GM20431 (cell line): ENCODE data around the gene SLAIN1.
"Not testable (repeated sequence)": the region's sequence is repeated elsewhere in the genome, so short reads cannot be mapped to it uniquely, and the experiment has no call there.

Experiments
- in situ Hi-C: fragments of 300-500 bp; cut with MseI, MboI; formaldehyde crosslinking; loops from one replicate; pipeline ENCODE4 v1.15.0; 2020; ENCODE audit warnings: low sequenced_read_pairs; ENCODE audit not compliant: unreplicated experiment

Gene SLAIN1

GRCh38 chr13:77697217-77698103, at the start of gene SLAIN1:
Gene SLAIN1, plus strand, starts transcription at chr13:77697687. Its CDS starts 227 bp downstream, at chr13:77697914.
- in situ Hi-C loops, result no loop called here

GRCh38 chr13:77650409-77650808, 47.1 kb upstream of the SLAIN1 start:
- in situ Hi-C loops, result no loop called here

- in situ Hi-C loops, result no loop called here
These were observed 44.2 kb upstream of the SLAIN1 start for GRCh38 chr13:77653301-77653700.

- in situ Hi-C loops, result not testable (repeated sequence)
These were observed 37.5 kb upstream of the SLAIN1 start for GRCh38 chr13:77660016-77660415.

- in situ Hi-C loops, result no loop called here
These were observed 36.6 kb upstream of the SLAIN1 start for GRCh38 chr13:77660841-77661250.

- in situ Hi-C loops, result not testable (repeated sequence)
These were observed 35.2 kb upstream of the SLAIN1 start for GRCh38 chr13:77662301-77662700.

GRCh38 chr13:77662831-77663230, 34.7 kb upstream of the SLAIN1 start:
- in situ Hi-C loops, result not testable (repeated sequence)

- in situ Hi-C loops, result no loop called here
These were observed 22.6 kb upstream of the SLAIN1 start for GRCh38 chr13:77674852-77675251.

GRCh38 chr13:77678691-77679235, 18.7 kb upstream of the SLAIN1 start:
- in situ Hi-C loops, result no loop called here

GRCh38 chr13:77687799-77688198, 9.7 kb upstream of the SLAIN1 start:
- in situ Hi-C loops, result no loop called here

- in situ Hi-C loops, result no loop called here
These were observed 5.6 kb upstream of the SLAIN1 start for GRCh38 chr13:77691871-77692270.

GRCh38 chr13:77692746-77693448, 4.6 kb upstream of the SLAIN1 start:
- in situ Hi-C loops, result no loop called here

GRCh38 chr13:77693449-77693940, 4.0 kb upstream of the SLAIN1 start:
- in situ Hi-C loops, result no loop called here

GRCh38 chr13:77696006-77696878, 1.2 kb upstream of the SLAIN1 start:
- in situ Hi-C loops, result no loop called here

GRCh38 chr13:77696879-77697216, 639 bp upstream of the SLAIN1 start:
- in situ Hi-C loops, result no loop called here

GRCh38 chr13:77698201-77699058, 943 bp downstream of the SLAIN1 start:
- in situ Hi-C loops, result no loop called here

- in situ Hi-C loops, result no loop called here
These were observed 1.7 kb downstream of the SLAIN1 start for GRCh38 chr13:77699059-77699680.

- in situ Hi-C loops, result no loop called here
These were observed 3.8 kb downstream of the SLAIN1 start for GRCh38 chr13:77701305-77701704.

- in situ Hi-C loops, result no loop called here
These were observed 4.9 kb downstream of the SLAIN1 start for GRCh38 chr13:77702366-77702765.
